WTC11 (cell line): ENCODE data around the gene ADGRB3. TPM values are rescaled to one million over a fixed set of nuclear protein-coding genes. Genes with fewer than 3 reads are reported as not detected.

ENCODE experiments used
- ATAC-seq: fragments of 200-7000 bp; cut with Tn5 transposase; 2 replicates; pipeline ENCODE4 v1.10.0; 2021; ENCODE audit warnings: mild to moderate bottlenecking, moderate library complexity
- CTCF ChIA-PET: fragments of 300-600 bp; sonication (Branson Sonifier 250); formaldehyde crosslinking; loops from one replicate; lab custom pipeline; 2021; ENCODE audit warnings: antibody characterized with exemption; lab: Charles Lee
- POLR2A ChIA-PET: fragments of 350-600 bp; sonication (Branson Sonifier 250); formaldehyde crosslinking; loops from one replicate; lab custom pipeline; 2021; ENCODE audit warnings: antibody characterized with exemption; lab: Charles Lee
- DNase-seq: peaks from one replicate; pipeline ENCODE4 v3.0.0; 2021; ENCODE audit warnings: low spot score
- H3K27ac Mint-ChIP-seq: 2 replicates; pipeline ENCODE4 v1.8.0; 2021; ENCODE audit warnings: mixed read lengths
- H3K27me3 Mint-ChIP-seq: 2 replicates; pipeline ENCODE4 v1.8.0; 2021; ENCODE audit warnings: low read depth, mild to moderate bottlenecking, moderate library complexity, mixed read lengths
- H3K36me3 Mint-ChIP-seq: 2 replicates; pipeline ENCODE4 v1.8.0; 2021; ENCODE audit warnings: mixed read lengths
- H3K4me1 Mint-ChIP-seq: 2 replicates; pipeline ENCODE4 v1.8.0; 2022; ENCODE audit warnings: mixed read lengths
- H3K4me3 Mint-ChIP-seq: 2 replicates; pipeline ENCODE4 v1.8.0; 2021; ENCODE audit warnings: mild to moderate bottlenecking, moderate library complexity, mixed read lengths
- H3K9me3 Mint-ChIP-seq: 2 replicates; pipeline ENCODE4 v1.8.0; 2021; ENCODE audit warnings: mixed read lengths
- AR ChIP-seq: fragments of 250-450 bp; sonication (Bioruptor Pico); IDR thresholded peaks from 2 replicates; pipeline ENCODE4 v1.9.0; 2021; ENCODE audit warnings: mild to moderate bottlenecking
- CBFB ChIP-seq: sonication (generic); formaldehyde crosslinking; IDR thresholded peaks from 2 replicates; pipeline ENCODE4 v1.8.1; 2022; ENCODE audit warnings: mild to moderate bottlenecking, low read depth, missing genetic modification reagents
- CREM ChIP-seq: sonication (generic); formaldehyde crosslinking; IDR thresholded peaks from 2 replicates; pipeline ENCODE4 v1.8.1; 2022; ENCODE audit warnings: mild to moderate bottlenecking, missing genetic modification reagents, moderate library complexity
- CTCF ChIP-seq: fragments of 200-600 bp; IDR thresholded peaks from 2 replicates; pipeline ENCODE4 v1.8.0; 2022; ENCODE audit warnings: antibody characterized with exemption
- E2F4 ChIP-seq: sonication (generic); formaldehyde crosslinking; IDR thresholded peaks from 2 replicates; pipeline ENCODE4 v1.8.1; 2022; ENCODE audit warnings: low read depth, mild to moderate bottlenecking, moderate library complexity, missing genetic modification reagents, borderline replicate concordance
- E2F5 ChIP-seq: sonication (generic); formaldehyde crosslinking; IDR thresholded peaks from 2 replicates; pipeline ENCODE4 v1.8.1; 2022; ENCODE audit warnings: mild to moderate bottlenecking, moderate library complexity, missing genetic modification reagents
- ERG ChIP-seq: fragments of 250-450 bp; sonication (Bioruptor Pico); IDR thresholded peaks from 2 replicates; pipeline ENCODE4 v1.8.0; 2021; ENCODE audit warnings: mild to moderate bottlenecking
- FOXJ3 ChIP-seq: sonication (generic); formaldehyde crosslinking; IDR thresholded peaks from 2 replicates; pipeline ENCODE4 v1.9.0; 2021; ENCODE audit warnings: missing genetic modification reagents, mild to moderate bottlenecking, borderline replicate concordance
- GTF2I ChIP-seq: fragments of 250-450 bp; sonication (Bioruptor Pico); conservative IDR thresholded peaks from 2 replicates; pipeline ENCODE4 v1.4.0; 2021; ENCODE audit warnings: mild to moderate bottlenecking
- HMGA2 ChIP-seq: fragments of 250-450 bp; sonication (Bioruptor Pico); IDR thresholded peaks from 2 replicates; pipeline ENCODE4 v1.4.0; 2021; ENCODE audit warnings: mild to moderate bottlenecking, moderate library complexity
- HMGXB4 ChIP-seq: sonication (generic); formaldehyde crosslinking; IDR thresholded peaks from 2 replicates; pipeline ENCODE4 v1.8.1; 2023; ENCODE audit warnings: mild to moderate bottlenecking, moderate library complexity, missing genetic modification reagents
- IRF2 ChIP-seq: sonication (generic); formaldehyde crosslinking; IDR thresholded peaks from 2 replicates; pipeline ENCODE4 v1.8.0; 2022; ENCODE audit warnings: low read depth, missing genetic modification reagents, borderline replicate concordance
- JAZF1 ChIP-seq: fragments of 250-450 bp; sonication (Bioruptor Pico); IDR thresholded peaks from 2 replicates; pipeline ENCODE4 v1.9.0; 2021; ENCODE audit warnings: moderate library complexity, mild to moderate bottlenecking, inconsistent platforms
- MYBL2 ChIP-seq: sonication (generic); formaldehyde crosslinking; IDR thresholded peaks from 2 replicates; pipeline ENCODE4 v1.8.1; 2023; ENCODE audit warnings: mild to moderate bottlenecking, moderate library complexity, missing genetic modification reagents
- PRDM15 ChIP-seq: sonication (generic); formaldehyde crosslinking; IDR thresholded peaks from 2 replicates; pipeline ENCODE4 v1.8.0; 2022; ENCODE audit warnings: missing genetic modification reagents
- RORB ChIP-seq: fragments of 250-450 bp; sonication (Bioruptor Pico); IDR thresholded peaks from 2 replicates; pipeline ENCODE4 v1.9.0; 2021; ENCODE audit warnings: mild to moderate bottlenecking
- TEAD1 ChIP-seq: sonication (generic); formaldehyde crosslinking; IDR thresholded peaks from 2 replicates; pipeline ENCODE4 v1.8.0; 2022; ENCODE audit warnings: mild to moderate bottlenecking, missing genetic modification reagents
- TP53 ChIP-seq: sonication (generic); formaldehyde crosslinking; IDR thresholded peaks from 2 replicates; pipeline ENCODE4 v1.8.1; 2023; ENCODE audit warnings: mild to moderate bottlenecking, missing genetic modification reagents
- ZMAT4 ChIP-seq: fragments of 250-450 bp; sonication (Bioruptor Pico); IDR thresholded peaks from 2 replicates; pipeline ENCODE4 v1.9.0; 2021; ENCODE audit warnings: mild to moderate bottlenecking
- ZNF671 ChIP-seq: fragments of 250-450 bp; sonication (Bioruptor Pico); IDR thresholded peaks from 2 replicates; pipeline ENCODE4 v1.8.0; 2021; ENCODE audit warnings: mild to moderate bottlenecking
- total RNA-seq: library from RNA; stranded (reverse); gene quantifications from 3 replicates; pipeline ENCODE4 v1.2.3, GENCODE V29; 2021

Gene ADGRB3
- total RNA-seq, 1 experiment from 2014 or later, result 1.9 TPM

- Mint-ChIP-seq H3K36me3 (no peaks in the 10 kb centered on the region), H3K27ac (no peak overlapping the region), H3K4me1 (no peaks in the 10 kb centered on the region), H3K4me3 (no peak overlapping the region), H3K27me3 (no peaks in the 10 kb centered on the region), H3K9me3 (no peaks in the 10 kb centered on the region)
- CTCF ChIA-PET, result no interaction called here
- TF ChIP-seq FOXJ3 (no peak), CREM (CRISPR knock-in tag) (no peak), TEAD1 (CRISPR knock-in tag) (no peak), E2F5 (CRISPR knock-in tag) (no peak), JAZF1 (CRISPR knock-in tag) (no peak), GTF2I (CRISPR knock-in tag) (no peak), AR (no peak), IRF2 (no peak), HMGA2 (CRISPR knock-in tag) (no peak), CBFB (CRISPR knock-in tag) (no peak), ZNF671 (CRISPR knock-in tag) (no peak), CTCF (no peak), E2F4 (CRISPR knock-in tag) (no peak), PRDM15 (CRISPR knock-in tag) (no peak), HMGXB4 (CRISPR knock-in tag) (no peak), MYBL2 (CRISPR knock-in tag) (no peak), RORB (CRISPR knock-in tag) (no peak), TP53 (no peak), ZMAT4 (CRISPR knock-in tag) (no peak), ERG (CRISPR knock-in tag) (no peak)
- DNase-seq (no peak), ATAC-seq (no peak)
- POLR2A ChIA-PET, result no interaction called here
Measured at GRCh38 chr6:69340196-69340595, 705.1 kb downstream of the ADGRB3 start.
